Hypothalamus (tissue), 51 donors: Measurements from ENCODE around the gene C17orf113.
"Not testable (repeated sequence)": the region's sequence is repeated elsewhere in the genome, so short reads cannot be mapped to it uniquely, and the experiment has no call there.

Experiments used
- DNase-seq, 51 donors: peaks; one replicate each; lab custom pipeline; 2025; lab: John Stamatoyannopoulos, UW

The C17orf113 gene

GRCh38 chr17:42045719-42046118 is 4.7 kb downstream of the C17orf113 start:
- DNase-seq: no peak

DNA sequence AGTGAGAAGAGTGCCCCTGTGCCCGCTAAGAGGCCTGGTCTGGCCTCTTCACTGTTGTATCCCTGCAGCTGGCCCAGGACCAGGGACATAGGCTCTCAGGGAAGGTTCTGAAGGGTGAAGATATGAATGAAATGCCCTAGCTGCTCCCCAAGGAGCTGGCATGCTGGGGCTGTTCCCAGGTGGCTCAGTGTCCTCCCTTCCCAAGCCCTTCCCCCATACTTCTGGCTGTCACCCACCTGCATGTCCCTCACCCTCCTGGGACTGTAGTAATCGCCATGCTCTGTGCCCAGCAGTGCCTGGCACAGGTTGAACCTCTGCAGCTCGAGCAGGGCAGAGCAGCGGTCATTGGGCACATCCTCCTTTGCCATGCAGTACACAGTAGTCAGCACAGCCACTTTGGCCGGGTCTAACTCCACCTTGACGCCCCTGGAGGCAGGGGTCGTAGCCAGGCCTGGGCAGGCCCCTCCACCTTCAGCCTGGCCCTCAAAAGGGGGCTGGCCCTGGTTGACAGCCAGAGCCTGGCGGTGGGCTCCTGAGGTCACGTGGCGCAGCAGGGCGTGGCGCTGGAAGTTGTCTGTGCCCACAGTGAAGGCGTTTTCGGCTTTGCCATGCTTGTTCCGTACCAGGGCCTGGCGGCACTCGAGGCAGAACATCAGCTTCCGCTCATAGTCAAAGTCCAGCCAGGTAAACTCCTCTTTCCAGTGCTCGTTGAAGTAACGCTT is 7.6 kb downstream of the C17orf113 start:
- no peak for DNase-seq

GRCh38 chr17:42041619-42042018 is 8.8 kb downstream of the C17orf113 start:
- DNase-seq: no peak

DNA sequence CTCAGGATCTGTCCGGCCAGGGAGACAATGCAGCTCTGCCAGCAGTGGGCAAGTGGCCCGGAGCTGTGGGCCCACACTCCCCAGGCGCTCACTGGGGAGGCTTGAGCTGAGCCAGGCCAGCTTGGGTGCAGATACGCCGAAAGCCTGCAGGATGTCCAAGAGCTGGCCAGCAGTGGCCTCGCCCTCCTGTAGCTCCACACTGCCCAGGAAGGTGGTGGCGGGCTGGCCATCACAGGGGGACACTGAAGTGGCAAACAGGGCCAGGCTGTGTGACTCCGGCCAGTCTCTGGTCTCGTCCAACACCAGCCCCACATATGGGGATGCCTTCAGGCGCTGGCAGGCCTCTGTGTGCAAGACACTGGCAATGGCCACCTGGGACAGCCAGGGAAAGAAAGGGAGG is 9.6 kb downstream of the C17orf113 start:
- no peak for DNase-seq

GRCh38 chr17:42039794-42040763 is 10.3 kb downstream of the C17orf113 start:
- DNase-seq: no peak

DNA sequence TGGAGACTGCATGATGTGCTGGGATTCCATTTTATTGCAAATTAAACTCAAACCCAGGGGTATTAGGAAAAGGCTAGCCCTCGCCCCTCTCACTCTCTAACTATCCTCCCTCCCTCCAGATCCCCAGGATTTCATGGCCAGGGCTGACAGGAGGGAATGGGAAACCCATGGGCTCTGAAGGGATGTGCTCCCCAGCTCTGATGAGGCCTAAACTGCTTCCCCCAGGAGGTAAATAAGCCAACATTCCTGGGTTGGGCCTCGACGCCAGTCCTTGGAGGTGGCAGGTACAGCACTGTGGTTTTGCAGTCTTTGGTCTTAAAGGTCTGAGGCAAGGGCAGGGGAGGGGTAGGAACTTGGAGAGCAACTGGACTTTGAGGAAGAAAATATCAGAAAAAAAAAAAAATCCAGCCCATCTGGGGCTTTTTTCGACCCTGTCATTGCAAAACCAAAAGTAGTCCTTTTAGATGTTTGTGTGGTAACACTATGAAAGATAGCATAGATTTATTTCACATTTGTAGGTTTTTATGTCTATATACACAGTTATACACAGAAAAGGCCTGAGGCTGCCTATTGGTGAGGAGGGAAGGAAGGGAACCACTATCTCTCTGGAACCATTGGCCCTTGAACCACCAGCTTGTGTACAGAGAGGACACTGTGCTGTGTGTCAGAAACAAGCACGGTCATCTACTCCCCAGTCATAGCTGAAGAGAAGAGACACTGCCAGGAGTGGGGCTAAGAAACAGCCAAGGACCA is 12.0 kb downstream of the C17orf113 start:
- DNase-seq: no peak

GRCh38 chr17:42034059-42034458 is 16.3 kb downstream of the C17orf113 start:
- no peak for DNase-seq

DNA sequence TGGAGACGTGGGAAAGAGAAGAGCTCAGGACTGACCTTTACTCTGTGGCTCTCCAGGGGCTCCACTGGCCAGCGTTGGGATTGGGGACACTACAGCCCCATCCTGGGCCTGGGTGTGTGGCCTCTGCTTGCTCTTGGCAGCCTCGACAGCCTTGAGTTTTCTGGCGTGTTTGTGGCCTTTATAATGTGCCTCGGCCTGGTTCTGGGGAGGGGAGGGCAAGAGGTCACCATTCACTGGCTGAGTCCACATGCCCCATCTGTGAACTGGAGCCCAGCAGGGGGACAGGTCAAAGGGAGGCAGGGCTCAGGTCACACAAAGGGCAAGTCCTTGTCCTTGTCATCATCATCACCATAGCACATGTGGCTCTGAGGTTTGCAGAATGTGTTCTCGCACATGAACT is 18.8 kb downstream of the C17orf113 start:
- no peak for DNase-seq

DNA sequence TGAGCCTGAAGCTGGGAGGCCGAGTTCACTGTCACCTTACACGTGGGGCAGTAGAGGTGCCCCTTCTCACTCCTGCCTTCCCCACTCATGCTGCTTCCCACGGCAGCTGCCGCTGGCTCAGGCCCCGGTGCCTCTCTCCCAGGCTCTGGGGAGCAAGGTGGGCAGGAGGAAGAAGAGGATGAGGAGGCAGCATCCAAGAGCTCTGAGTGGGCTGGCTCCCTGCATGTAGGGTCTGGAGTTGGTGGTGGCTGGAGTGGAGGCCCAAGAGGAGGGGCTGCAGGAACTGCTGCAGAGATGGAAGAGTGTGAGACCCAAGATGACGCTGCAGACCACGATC is 21.6 kb downstream of the C17orf113 start:
- DNase-seq: no peak

DNA sequence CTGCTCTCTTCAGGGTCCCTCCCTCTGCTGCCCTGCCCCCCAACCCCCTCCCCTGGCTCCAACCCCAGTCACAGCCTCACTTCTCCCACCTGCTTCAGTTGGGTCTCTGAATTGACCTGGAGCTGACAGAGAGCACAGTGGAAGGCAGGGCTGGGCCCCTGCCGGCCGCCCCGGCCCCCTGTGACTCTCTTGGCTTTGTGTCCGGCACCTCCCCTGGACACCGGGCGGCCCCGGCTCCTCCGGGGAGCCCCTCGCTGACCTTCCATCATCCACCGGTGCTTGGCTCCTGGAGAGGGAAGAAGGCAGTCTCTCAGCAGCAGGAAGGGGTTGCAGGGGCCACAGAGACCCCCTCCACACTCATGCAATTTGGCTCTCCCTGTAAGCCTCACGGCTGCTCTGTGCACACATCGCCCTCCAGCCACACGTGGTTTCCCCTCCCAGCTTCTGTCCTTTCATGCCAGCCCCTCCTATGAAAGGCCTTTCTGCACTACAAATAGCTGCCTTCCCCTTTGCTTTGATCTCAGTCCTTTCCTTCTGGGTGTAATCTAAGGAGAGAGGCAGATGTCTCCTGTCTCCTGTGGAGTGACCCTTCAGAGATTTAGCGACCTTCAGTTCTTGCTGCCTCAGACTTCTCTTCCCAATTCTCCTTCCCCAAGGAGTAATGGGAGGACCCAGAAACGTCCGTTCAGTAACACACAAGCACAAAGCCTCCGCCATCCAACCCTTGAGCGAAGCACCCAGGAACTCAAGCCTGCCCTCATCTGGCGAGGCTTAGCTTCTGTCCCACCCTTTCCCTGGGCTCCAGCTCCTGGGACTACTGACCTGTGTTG is 22.2 kb downstream of the C17orf113 start:
- DNase-seq: no peak

DNA sequence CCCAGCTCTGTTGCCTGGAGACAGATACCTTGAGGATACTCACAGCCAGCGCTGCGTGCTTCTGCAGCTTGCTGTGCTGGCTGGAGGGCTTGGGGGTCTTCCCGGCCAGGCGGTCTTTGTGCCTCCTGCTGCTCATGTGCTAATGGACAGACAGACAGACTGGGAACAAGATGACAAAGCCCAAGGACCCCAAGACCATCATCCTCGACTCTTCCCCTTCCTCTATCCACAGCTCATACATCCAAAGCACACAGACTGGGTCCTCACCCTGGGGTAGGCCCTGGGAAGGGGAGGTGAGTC is 22.9 kb downstream of the C17orf113 start:
- DNase-seq: no peak

GRCh38 chr17:42026857-42027589 is 23.4 kb downstream of the C17orf113 start:
- DNase-seq: no peak

GRCh38 chr17:42025936-42026335 is 24.5 kb downstream of the C17orf113 start:
- no peak for DNase-seq

DNA sequence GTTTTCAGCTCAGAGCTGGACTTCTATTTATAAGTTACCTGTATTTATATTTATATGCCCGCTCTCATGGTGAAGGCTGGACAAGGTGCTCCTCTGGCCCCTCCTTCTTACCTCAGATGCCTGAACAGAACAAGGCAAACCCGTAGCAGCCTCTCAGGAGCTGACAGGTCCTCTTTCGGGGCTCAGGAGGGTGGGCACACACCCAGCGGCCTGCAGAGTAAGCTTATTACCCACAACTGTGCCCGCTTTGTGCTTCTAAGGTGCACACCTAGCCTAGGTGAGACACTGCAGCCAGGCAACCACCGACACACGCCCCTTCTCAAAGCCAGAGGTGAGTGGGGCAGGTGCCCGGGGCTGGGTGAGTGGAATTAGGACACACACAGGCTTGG is 25.2 kb downstream of the C17orf113 start:
- no peak for DNase-seq

DNA sequence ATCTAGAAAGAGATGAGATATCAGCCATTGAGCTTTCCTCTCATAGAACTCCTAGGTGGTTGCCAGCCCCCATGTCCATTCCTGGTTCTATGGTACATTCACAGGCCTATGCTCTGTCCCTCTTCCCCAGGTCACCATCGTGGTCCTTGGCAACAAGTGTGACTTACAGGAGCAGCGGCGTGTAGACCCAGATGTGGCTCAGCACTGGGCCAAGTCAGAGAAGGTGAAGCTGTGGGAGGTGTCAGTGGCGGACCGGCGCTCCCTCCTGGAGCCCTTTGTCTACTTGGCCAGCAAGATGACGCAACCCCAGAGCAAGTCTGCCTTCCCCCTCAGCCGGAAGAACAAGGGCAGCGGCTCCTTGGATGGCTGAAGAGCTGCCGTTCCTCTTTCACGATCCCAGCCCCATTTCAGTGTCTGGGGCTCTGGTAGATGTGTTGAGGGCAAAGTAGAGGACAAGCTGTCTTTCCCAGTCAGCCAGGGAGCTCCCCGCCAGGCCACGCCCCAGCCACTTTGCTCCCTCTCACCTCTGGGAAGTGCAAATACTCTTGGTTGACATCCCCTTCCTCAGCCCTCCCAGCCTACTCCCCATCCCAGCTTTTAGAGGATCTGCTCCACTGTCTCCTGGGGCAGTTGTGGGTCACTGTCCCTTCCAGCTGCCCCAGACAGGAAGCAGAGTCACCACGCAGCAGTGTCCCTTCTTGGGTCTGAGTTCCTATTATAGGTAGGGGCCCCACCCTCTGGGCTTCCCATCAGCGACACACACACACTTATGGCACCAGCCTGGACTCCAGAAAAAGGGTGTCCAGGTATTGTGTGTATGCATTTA is 26.7 kb downstream of the C17orf113 start:
- peak in 9 of 51 donors; percentile 2 to 38 (median 15) for DNase-seq

GRCh38 chr17:42020845-42021244 is 29.6 kb downstream of the C17orf113 start:
- not testable (repeated sequence) for DNase-seq

- peak; percentile 32 to 94 (median 85) for DNase-seq
Measured at GRCh38 chr17:42019509-42020404, 30.6 kb downstream of the C17orf113 start, which contains the start of gene NKIRAS2. Gene NKIRAS2 (plus strand): TSS chr17:42020090. CDS start chr17:42021578, 1,488 bp downstream.

DNA sequence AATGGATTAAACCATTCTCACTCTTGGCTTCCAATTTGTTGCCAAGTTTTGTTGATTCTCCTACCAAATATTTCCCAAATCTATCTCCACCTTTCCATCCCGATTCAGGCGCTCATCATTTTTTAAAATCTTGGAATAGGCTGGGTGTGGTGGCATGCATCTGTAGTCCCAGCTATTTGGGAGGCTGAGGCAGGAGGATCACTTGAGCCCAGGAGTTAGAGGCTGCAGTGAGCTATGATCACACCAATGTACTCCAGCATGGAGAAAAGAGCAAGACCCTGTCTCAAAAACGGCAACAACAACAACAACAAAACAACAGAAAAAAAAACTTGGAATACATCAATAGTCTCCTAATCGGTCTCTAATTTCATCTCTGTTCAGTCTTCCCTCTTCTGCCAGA is 31.4 kb downstream of the C17orf113 start:
- no peak for DNase-seq
